Testis (tissue), 3 donors: ENCODE results near the gene ARIH2. TPM values are rescaled to one million over a fixed set of nuclear protein-coding genes. Genes with fewer than 3 reads are reported as not detected.

Experiments
- DNase-seq: peaks from one replicate; pipeline ENCODE4 v3.0.0-alpha.2; 2019
- H3K27ac ChIP-seq, 2 donors: fragments of 200-600 bp; sonication (generic); one replicate each; pipeline ENCODE4 v1.5.1; 2019
- H3K27me3 ChIP-seq: fragments of 200-600 bp; sonication (generic); one replicate; pipeline ENCODE4 v1.5.1; 2019
- H3K36me3 ChIP-seq: fragments of 200-600 bp; sonication (generic); one replicate; pipeline ENCODE4 v1.5.1; 2017; ENCODE audit warnings: low read depth; ENCODE audit errors: missing control alignments
- H3K4me1 ChIP-seq: fragments of 200-600 bp; sonication (generic); one replicate; pipeline ENCODE4 v1.5.1; 2019
- H3K4me3 ChIP-seq, 2 donors: fragments of 200-600 bp; sonication (generic); one replicate each; pipeline ENCODE4 v1.5.1; 2017 to 2019
- H3K9me3 ChIP-seq: fragments of 200-600 bp; sonication (generic); one replicate; pipeline ENCODE4 v1.5.1; 2017
- POLR2A ChIP-seq: fragments of 450-650 bp; IDR thresholded peaks from one replicate; pipeline ENCODE4 v1.6.1; 2017; ENCODE audit warnings: antibody characterized with exemption, mild to moderate bottlenecking, moderate library complexity
- WGBS, 2 donors: methylation state at CpG; one replicate each; pipeline ENCODE4 v1.1.5; 2018; 5-methylcytosine and 5-hydroxymethylcytosine counted together
- intact Hi-C: fragments of 100-400 bp; cut with DNase I; formaldehyde crosslinking; loops from one replicate; pipeline ENCODE4 v1.15.1; 2023; ENCODE audit warnings: low total_unique reads
- polyA plus RNA-seq: library from polyadenylated mRNA; stranded (reverse); fragments of 350-450 nt; fragmentation: Illumina TruSeq; extraction: RNeasy Lipid Tissue Mini Kit (QIAGEN cat#74804); gene quantifications from one replicate; pipeline ENCODE4 v1.2.3, GENCODE V29; 2014; ENCODE audit warnings: low read depth, low replicate concordance; ENCODE audit not compliant: insufficient read depth
- total RNA-seq, 2 donors: library from RNA; depleted of rRNA; stranded (reverse); fragments of >200 nt; gene quantifications; one replicate each; pipeline ENCODE4 v1.2.3, GENCODE V29; 2016
- TF ChIP-seq, protein P1 (sequence below), 3 experiments: fragments of 450-650 bp in 2 of 3; fragments of 200-600 bp in 1 of 3; sonication (generic) in 1 of 3; IDR thresholded peaks; one replicate each; pipeline ENCODE4 v1.5.1; 2016 to 2019; ENCODE audit warnings: antibody characterized with exemption in 3 of 3, mild to moderate bottlenecking in 2 of 3, moderate library complexity in 1 of 3

The ARIH2 gene
- total and polyA plus RNA-seq, 3 donors from 2014 or later = 106 to 157 (median 127) TPM

DNA sequence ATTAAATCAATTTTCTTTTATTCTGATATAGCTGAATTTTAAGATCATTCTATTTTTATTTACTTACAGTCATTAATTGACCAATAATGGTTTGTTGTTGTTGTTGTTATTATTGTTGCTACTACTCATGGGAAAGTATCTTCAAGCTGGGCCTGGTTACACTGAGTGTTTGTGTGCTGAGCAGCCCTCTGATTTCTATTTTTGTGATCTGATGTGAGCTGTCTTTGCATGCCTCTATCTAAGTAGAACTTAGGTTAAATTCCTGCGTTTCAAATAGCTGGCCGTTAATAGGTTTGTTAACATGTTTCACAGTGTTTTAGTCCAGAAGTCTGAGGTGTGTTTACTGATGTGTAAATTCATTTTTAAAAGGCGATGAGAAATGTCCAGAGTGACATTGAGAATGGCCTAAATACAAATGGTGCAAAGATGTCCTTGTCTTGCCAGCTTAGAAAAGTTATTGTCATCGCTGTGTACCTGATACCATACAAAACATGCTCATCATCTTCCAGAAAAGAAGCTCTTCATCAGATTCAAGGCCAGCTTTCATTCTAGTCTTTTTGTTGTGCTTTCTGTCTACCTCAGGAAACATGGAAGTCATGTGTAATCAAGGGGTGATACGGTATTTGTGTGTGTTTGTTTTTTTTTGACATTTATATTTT lies 15.8 kb downstream of the ARIH2 start:
- no peak for DNase-seq
- Histone ChIP-seq H3K9me3 (no peaks in the 10 kb centered on the region), H3K4me1 (peaks cover 11% of the 10 kb centered on the region), H3K36me3 (no peaks in the 10 kb centered on the region), H3K27ac (no peak overlapping the region), H3K4me3 (no peak overlapping the region), H3K27me3 (no peaks in the 10 kb centered on the region)
- no peak for TF ChIP-seq POLR2A
- TF ChIP-seq, protein P1, sequence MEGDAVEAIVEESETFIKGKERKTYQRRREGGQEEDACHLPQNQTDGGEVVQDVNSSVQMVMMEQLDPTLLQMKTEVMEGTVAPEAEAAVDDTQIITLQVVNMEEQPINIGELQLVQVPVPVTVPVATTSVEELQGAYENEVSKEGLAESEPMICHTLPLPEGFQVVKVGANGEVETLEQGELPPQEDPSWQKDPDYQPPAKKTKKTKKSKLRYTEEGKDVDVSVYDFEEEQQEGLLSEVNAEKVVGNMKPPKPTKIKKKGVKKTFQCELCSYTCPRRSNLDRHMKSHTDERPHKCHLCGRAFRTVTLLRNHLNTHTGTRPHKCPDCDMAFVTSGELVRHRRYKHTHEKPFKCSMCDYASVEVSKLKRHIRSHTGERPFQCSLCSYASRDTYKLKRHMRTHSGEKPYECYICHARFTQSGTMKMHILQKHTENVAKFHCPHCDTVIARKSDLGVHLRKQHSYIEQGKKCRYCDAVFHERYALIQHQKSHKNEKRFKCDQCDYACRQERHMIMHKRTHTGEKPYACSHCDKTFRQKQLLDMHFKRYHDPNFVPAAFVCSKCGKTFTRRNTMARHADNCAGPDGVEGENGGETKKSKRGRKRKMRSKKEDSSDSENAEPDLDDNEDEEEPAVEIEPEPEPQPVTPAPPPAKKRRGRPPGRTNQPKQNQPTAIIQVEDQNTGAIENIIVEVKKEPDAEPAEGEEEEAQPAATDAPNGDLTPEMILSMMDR (IDR thresholded peaks at IDR 0.05) = no peak
- WGBS, 2 donors = 79 to 81% methylated on average over 5 of the region's 5 CpGs
- intact Hi-C loops = no loop called here

GRCh38 chr3:48935530-48935929 lies 16.9 kb downstream of the ARIH2 start:
- H3K27ac ChIP-seq = no peak overlapping the region
- DNase-seq = no peak
- 92 to 97% methylated on average over 4 of the region's 4 CpGs for WGBS, 2 donors
- intact Hi-C loops = no loop called here
- H3K27me3 ChIP-seq = no peaks in the 10 kb centered on the region
- no peak overlapping the region for H3K4me3 ChIP-seq
- no peak for TF ChIP-seq POLR2A
- TF ChIP-seq, protein P1 (IDR thresholded peaks at IDR 0.05) = no peak
- peaks cover 6% of the 10 kb centered on the region for H3K4me1 ChIP-seq
- no peaks in the 10 kb centered on the region for H3K36me3 ChIP-seq
- H3K9me3 ChIP-seq = no peaks in the 10 kb centered on the region

- intact Hi-C loops = no loop called here
- no peaks in the 10 kb centered on the region for H3K36me3 ChIP-seq
- H3K4me1 ChIP-seq = no peaks in the 10 kb centered on the region
- H3K4me3 ChIP-seq = no peak overlapping the region
- TF ChIP-seq, protein P1 (IDR thresholded peaks at IDR 0.05) = no peak
- no peak for TF ChIP-seq POLR2A
- H3K27ac ChIP-seq = no peak overlapping the region
- no peaks in the 10 kb centered on the region for H3K27me3 ChIP-seq
- DNase-seq = no peak
- no peaks in the 10 kb centered on the region for H3K9me3 ChIP-seq
Observed at GRCh38 chr3:48938156-48938555, 19.5 kb downstream of the ARIH2 start.

DNA sequence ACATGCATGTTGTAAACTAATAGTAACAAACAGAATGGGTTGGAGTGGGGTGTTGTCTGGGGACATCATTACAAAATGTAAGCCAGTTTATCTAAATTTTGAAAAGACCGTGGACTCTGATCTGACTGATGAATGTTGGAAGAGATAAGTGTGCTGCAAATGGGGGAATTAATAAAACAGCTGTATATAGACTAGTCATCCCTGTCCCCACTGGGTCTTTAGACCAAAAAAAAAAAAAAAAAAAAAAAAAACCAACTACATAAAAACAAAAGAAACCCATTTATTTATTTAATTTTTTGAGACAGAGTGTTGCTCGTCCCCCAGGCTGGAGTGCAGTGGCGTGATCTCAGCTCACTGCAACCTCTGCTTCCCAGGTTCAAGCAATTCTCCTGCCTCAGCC lies 20.0 kb downstream of the ARIH2 start:
- no peak for DNase-seq
- intact Hi-C loops = no loop called here
- no peaks in the 10 kb centered on the region for H3K36me3 ChIP-seq
- TF ChIP-seq POLR2A = no peak
- TF ChIP-seq, protein P1 (IDR thresholded peaks at IDR 0.05) = no peak
- H3K4me1 ChIP-seq = no peaks in the 10 kb centered on the region
- H3K9me3 ChIP-seq = no peaks in the 10 kb centered on the region
- WGBS, 2 donors = 90 to 92% methylated on average over 3 of the region's 3 CpGs
- no peak overlapping the region for H3K4me3 ChIP-seq
- H3K27ac ChIP-seq = no peak overlapping the region
- no peaks in the 10 kb centered on the region for H3K27me3 ChIP-seq

DNA sequence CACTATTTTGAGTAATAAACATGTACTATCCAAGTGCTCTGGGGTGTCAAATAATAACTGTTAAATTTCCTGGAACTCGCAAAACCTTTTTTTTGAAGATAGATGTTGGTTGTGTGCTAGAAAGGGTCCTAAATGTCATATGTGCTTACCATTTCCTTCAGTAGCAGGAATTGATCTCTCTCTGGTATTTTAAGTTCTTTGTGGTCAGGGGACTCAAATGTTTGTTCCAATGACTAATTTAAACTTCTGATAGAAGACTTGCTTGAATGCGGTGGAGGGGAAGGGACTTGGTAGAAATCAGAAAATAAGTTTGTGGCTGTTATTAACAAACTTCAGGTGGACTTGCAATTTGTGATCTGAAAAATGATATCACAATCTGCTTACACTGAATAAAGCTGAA lies 26.8 kb downstream of the ARIH2 start:
- no peaks in the 10 kb centered on the region for H3K9me3 ChIP-seq
- peaks cover 5% of the 10 kb centered on the region for H3K4me1 ChIP-seq
- no peak for DNase-seq
- WGBS, 2 donors = 75 to 93% methylated on average over 2 of the region's 2 CpGs
- intact Hi-C loops = no loop called here
- H3K36me3 ChIP-seq = no peaks in the 10 kb centered on the region
- TF ChIP-seq, protein P1 (IDR thresholded peaks at IDR 0.05) = no peak
- no peak for TF ChIP-seq POLR2A
- no peak overlapping the region for H3K4me3 ChIP-seq
- H3K27ac ChIP-seq = no peak overlapping the region
- H3K27me3 ChIP-seq = no peaks in the 10 kb centered on the region
